Fibroblast of skin of left biceps (primary cell): ENCODE measurements around the gene SSNA1.

Source experiments
- DNase-seq, 2 experiments: peaks; one replicate each; pipeline ENCODE4 v3.0.0-alpha.2; 2013; ENCODE audit warnings: low read depth in 2 of 2

SSNA1 gene

DNA sequence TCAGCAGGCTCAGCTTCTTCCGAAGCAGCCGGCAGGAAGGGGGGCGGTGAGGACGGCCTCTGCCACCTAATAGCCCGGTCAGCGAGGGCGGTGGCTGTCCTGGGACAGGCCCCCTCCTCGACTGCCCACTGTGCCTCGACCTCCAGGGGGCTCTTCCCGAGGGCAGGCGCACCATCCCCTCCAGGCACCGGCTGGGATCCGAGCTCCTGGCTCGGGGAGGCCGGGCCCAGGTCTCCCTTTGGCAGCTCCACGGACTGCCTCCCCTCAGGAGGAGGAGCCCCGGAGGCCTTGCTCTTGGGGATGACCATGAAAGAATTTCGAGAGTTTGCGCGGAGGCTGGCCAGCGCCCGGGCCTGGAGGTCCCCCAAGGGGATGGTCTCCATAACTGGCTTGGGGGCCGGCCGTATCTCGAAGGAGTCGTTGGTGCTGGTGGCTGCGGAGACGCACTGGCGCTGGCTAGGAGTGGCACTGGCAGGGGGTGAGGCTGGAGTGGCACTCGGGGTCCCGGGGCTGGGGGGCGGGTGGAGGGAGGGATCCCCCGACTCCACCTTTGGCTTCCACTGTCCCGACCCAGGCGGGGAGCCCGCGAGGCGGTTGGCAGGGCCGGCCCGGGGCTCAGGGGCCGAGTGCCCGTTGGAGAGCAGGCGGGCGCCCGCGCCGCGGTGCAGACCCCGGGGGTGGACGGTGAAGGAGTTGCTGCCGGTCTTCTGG is 11.1 kb downstream of the SSNA1 start:
- DNase-seq, result no peak

DNA sequence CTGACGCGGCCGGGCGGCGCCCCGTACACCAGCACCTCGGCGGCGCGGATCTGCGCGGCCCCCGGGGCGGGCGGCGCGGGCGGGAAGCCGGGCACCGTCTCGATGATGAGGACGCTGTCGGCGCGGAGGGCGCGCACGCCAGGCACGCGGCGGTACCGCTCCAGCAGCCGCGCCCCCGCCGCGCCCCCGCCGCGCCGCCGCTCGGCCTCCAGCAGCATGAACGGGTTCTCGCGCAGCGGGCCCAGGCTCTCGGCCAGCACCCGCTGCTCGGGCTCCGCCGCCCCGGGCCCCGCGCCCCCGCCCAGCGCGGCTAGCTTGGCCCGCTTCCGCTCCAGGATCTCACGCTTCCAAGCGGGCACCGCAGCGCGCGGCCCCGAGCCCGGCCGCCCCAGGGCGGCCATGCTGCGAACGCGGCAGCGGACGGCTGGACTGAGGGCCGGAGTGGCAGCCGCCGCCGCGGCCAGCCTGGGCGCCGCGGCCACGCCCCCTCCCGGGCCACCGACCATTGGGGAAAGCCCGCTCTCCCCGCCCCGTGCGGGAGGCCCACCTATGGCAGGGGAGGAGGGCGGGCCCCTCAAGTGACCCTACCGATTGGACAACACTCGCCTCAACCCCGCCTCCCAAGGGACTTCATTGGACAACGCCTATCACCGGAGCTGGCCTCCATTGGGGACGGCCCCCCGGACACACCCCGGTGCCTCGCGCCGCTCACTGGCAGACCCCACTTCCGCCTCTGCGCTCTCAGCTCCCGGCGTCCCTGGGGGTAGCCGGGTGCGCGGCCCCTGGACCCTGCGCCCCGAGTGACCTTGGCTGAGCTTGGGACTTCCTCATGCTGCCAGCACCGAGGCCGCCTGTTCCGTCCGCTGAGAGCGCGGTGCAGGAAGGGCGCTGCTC is 12.1 kb downstream of the SSNA1 start, which contains the start of gene TPRN:
Gene TPRN, minus strand, starts transcription at position 431 of the 894 bp plus-strand sequence. Its CDS starts 30 bp downstream, at position 401.
- peak; percentile 98 for DNase-seq

DNA sequence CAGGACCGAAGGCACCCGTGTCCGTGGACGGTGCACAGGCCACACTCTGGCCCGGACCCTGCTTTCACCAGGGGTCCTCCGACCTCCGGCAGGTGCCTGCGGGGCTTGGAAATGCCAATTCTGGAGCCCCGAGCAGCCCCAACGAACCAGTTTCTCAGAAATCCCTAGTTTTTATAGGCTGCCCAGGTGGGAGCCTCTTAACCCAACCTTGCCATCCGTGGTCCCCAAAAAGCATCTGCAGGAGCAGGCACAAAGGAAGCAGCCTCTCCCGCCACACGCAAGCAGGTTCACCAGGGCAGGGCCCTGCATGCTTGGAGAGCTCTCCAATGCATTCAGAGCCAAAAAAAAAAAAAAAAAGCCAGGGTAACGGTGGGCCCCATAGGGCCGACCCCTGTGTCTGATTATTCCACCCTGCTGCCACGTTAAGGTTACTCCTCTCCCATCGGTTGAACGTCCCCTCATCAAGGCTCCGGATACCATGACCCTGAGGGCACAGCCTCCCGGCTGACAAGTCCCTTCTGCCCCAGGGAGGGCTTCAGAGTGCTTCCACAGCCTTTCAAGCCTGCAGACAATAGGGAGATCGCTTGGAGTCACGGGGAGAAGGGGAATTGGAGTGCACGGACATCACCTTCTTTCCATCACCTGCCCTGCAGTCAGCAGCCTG is 12.9 kb downstream of the SSNA1 start:
- DNase-seq, result no peak

DNA sequence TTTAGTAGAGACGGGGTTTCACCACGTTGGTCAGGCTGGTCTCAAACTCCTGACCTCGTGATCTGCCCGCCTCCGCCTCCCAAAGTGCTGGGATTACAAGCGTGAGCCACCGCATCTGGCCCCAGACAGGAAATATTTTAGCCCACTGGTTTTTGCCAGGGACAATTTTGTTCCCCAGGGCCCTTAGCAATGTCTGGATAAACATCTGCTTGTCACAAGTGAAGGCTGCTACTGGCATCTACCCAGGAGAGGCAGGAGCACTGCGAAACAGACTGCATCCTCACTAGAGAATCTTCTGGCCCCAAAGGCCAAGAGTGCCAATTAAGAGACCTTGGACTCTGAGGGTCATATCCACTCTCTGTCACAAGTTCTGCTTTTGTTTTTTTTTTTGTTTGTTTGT is 14.5 kb downstream of the SSNA1 start:
- no peak for DNase-seq

DNA sequence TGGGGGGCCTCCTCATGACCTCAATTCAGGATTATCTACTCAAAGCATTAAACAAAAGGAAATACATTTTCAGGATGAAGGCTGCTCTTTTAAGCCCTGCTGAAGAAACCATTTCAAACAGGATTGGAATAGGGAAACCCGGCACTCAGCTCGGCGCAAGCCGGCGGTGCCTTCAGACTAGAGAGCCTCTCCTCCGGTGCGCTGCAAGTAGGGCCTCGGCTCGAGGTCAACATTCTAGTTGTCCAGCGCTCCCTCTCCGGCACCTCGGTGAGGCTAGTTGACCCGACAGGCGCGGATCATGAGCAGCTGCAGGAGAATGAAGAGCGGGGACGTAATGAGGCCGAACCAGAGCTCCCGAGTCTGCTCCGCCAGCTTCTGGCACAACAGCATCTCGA is 16.3 kb downstream of the SSNA1 start:
- DNase-seq, result no peak

DNA sequence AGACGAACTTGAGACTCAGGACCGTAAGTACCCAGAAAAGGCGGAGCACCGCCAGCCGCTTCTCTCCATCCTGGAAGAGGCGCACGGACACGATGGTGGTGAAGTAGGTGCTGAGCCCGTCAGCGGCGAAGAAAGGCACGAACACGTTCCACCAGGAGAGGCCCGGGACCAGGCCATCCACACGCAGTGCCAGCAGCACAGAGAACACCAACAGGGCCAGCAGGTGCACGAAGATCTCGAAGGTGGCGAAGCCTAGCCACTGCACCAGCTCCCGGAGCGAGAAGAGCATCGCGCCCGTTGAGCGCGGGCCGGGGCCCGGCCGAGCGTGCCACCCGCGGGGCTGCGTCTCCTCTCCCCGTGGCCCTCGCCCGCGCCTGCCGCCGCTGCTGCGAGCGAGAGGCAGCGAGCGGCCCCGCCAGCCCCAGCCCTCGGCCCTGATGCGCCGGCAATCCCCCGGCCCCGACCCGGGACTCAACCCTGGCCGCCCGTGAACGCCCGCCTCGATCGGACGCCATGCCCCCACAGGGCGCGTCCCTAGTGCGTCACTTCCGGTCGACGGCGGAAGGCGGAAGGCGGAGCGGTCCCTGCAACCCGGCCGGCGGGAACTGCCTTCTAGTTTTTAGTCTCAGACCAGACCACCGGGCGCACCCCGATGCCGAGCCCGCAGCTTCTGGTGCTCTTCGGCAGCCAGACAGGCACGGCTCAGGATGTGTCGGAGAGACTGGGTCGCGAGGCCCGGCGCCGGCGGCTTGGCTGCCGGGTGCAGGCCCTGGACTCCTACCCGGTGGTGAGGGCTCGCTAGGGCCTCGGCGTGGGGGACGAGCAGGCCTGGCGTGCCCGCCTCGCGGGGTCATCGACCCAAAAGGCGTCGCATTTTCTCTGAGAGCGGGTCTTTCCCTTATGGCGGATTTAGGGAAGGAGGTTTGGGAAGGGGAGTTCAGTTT is 16.9 kb downstream of the SSNA1 start, which contains the start of the genes NDOR1 and TMEM203:
Gene NDOR1, plus strand, starts transcription at position 575 of the 944 bp plus-strand sequence. Its CDS starts 78 bp downstream, at position 653.
Gene TMEM203, minus strand, starts transcription at position 523 of the 944 bp plus-strand sequence. Its CDS starts 234 bp downstream, at position 289.
- DNase-seq, result peak; percentile 41 to 42

DNA sequence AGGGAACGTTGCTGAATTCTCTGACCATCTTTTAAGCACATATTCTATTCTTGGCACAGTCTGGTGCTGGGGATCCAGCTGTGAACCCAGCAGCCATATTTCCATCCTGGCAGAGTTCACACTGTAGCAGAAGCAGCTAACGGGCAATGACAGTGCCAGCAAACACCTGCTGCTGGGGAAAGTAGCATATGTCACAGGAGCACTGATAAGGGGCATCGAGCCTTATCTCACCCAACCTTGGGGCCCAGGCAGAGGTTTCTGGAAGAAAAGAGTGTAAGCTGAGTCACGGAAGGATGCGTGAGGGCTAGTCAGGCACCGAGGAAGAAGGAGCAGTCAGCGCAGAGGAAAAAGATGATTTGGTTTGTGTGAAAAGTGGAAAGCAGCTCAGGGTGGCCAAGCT is 18.1 kb downstream of the SSNA1 start:
- DNase-seq, result no peak

DNA sequence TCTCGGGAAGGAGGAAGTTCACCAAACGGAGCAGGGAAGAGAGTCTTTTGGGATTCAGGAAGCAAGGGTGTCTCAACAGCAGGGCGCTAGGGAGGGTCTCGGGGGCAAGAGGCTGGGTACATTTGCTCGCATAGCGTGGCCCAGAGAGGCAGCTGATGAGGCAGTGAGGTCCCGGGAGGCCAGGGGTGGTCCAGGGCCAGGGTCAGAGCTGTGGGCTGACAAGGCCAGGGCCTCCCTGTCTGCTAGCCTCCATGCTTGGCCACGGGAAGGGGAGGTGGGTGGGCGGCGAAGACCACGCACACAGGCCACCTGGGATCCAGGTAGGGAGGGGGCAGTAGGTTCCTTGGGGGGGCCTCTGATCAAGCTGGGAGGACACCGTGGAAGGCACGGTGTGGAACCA is 23.1 kb downstream of the SSNA1 start:
- DNase-seq, result no peak

DNA sequence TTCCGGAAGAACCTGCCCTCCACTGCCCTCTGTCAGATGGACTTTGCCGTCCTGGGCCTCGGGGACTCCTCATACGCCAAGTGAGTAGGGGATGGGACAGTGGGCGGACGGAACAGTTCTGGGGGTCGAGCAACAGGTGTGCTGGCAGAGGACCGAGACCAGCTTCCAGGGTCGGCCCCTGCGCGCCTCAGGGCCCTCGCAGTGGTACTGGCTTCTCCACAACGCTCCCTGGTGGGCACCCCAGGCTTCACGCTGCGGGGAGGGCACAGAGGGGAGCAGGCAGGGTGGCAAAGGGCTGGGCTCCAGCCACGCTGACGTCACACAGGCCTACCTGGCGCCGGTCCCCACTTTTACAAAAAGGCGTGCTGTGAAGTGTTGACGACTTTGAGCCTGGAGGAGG is 24.0 kb downstream of the SSNA1 start:
- DNase-seq, result no peak

DNA sequence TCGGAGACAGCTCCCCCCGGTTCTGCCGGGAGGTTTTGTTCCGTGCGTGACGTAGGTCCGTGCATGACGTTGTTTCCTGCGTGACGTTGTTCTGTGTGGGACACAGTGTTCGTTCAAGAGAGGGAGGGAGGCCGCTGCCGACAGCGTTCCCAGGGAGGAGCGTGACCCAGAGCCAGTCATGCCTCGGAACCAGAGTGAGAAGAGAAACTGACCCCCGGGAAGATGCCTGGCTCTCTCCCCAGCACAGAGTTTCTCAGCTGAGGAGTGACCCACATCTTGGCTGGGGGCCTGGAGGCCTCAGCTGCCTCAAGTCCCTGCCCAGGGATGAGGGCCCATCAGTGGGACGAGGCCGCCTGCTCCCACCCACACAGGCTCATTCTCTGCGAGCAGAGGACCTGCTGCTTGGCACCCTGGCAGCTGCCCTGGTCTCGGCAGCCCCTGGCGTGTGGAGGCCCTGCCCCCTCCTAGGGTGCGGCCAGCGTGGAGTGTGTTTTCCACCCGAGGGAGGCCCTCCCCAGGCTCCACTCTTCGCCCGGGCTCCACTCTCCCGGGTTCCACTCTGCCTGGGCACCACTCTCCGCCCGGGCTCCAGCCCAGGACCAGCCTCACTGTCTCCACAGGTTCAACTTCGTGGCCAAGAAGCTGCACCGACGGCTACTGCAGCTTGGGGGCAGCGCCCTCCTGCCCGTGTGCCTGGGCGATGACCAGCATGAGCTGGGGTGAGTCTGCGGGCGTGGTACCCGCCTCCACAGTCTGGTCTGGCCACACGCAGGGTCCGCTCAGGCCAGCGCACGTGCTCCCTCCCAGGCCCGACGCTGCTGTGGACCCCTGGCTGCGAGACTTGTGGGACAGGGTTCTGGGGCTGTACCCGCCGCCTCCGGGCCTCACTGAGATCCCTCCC is 24.9 kb downstream of the SSNA1 start:
- DNase-seq, result no peak

DNA sequence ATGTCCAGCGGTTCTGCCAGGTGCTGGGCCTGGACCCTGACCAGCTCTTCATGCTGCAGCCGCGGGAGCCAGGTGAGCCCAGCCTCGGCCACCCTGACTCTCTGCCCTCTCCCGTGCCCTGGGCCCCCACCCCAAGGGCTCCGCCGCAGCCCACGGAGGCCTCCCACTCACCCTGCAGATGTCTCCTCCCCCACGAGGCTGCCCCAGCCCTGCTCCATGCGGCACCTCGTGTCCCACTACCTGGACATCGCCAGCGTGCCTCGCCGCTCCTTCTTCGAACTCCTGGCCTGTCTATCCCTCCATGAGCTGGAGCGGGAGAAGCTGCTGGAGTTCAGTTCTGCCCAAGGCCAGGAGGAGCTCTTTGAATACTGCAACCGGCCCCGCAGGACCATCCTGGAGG is 26.1 kb downstream of the SSNA1 start:
- DNase-seq, result no peak

DNA sequence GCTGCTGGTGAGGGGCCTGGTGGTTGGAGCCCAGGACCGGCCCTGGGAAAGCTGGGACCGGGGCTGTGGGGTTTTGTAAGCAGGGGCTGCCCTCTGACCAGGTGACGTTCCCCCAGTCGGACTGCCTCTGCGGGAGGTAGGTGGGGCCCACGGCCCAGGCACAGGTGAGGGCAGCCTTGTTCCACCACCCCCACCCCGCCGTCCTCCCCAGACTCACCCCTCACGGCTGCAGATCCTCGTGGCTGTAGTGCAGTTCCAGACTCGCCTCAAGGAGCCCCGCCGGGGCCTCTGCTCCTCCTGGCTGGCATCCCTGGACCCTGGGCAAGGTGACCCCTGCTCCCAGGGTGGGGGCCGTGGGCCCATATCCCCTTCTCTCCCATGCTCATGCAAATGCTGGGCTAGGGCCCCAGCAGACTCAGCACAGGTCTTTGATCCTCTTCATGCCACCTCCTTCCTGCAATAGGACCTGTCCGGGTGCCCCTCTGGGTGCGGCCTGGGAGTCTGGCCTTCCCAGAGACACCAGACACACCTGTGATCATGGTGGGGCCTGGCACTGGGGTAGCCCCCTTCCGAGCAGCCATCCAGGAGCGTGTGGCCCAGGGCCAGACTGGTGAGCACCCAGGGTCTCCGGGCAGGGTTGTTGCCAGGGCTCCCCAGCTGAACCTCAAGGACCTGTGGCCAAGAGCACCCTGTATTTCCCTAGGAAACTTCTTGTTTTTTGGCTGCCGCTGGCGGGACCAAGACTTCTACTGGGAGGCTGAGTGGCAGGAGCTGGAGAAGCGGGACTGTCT is 26.9 kb downstream of the SSNA1 start:
- DNase-seq, result no peak

DNA sequence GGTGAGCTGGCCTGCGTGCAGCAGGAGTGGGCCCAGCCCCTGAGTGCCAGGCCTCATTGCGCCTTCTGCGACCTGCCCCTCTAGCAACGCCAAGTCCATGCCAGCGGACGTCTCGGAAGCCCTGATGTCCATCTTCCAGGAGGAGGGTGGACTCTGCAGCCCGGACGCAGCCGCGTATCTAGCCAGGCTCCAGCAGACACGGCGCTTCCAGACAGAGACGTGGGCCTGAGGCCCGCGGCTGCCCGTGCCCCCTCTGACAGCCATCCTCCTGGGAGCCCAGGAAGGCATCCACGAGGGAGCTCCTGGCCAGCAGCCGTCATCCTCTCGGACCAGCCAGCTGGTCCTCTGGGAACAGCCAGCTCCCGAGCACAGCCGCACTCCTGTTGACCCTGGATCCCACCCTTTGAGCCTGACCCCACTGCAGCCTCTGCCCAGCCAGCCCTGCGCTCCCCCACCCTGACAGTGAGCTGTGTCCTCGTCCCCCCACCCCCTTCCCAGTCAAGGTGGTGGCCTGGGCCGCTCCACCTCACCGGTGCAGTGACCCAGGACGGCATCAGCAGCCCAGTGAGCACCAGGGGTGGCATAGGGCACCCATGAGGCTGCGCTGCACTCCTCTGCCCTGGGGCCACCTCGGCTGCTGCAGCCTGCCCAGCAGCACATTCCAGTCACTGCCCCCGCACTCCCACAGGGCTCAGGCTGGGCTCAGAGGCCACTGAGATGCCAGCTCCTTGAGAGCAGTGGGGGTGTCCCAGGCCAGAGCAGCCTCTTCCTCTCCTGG is 27.9 kb downstream of the SSNA1 start:
- no peak for DNase-seq

DNA sequence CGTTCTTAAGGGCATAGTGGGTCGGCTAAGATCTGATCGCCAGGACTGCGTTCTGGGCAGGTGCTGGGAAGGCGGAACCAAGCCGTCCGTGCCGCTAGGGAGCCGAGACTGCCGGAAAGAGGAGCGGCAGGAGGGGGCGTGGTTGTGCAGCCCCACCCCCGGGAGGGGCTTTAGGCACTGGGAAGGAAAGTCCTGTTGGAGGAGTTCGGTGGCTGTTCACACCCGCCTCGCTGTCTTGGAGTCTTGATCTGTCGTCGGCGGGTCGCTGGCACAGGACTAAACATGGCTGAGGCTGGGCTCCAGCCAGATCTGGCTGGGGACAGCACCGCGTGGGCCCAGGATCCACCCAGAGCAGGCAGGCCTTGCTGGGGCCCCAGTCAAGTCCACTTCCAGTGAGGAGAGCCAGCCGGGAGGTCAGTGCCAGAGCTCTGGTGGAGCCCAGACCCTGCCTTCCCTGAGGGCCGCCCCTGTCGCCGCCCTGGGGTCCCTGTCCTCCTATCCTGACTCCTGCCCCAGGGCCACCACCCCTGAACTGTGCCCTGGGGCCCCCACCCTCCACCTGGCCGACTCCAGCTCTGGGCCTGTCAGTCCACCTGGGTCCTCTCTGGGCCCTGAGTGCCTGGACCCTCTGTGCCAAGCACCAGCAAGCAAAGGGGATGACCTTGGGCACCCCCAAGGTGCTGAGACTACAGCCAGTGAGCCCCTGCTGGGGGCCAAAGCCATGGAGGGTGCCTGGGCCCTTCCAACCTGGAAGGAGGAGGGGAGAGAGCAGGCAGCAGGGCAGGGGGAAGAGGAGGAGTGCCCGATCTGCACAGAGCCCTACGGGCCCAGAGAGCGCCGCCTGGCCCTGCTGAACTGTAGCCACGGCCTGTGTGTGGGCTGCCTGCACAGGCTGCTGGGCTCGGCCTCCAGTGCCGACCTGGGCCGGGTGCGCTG is 29.1 kb downstream of the SSNA1 start:
- no peak for DNase-seq

DNA sequence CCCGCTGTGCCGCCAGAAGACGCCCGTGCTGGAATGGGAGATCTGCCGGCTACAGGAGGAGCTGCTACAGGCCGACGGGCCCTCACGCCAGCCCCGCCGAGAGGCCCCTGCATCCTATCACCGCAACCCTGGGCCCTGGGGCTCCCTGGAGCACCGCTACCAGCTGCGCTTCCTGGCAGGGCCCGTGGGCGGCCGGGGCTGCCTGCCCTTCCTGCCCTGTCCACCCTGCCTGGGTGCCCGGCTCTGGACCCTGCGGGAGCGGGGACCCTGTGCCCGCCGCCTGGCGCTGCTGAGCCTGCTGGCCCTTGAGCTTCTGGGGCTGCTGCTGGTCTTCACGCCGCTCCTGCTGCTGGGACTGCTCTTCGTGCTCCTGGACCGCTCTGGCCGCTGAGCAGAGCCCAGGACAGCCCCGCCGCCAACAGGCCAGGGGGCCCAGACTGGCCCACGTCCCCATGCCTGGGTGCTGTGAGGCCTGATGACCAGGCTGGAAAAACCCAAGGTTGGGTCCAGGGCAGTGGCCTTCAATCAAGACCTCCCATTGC is 29.8 kb downstream of the SSNA1 start:
- no peak for DNase-seq

DNA sequence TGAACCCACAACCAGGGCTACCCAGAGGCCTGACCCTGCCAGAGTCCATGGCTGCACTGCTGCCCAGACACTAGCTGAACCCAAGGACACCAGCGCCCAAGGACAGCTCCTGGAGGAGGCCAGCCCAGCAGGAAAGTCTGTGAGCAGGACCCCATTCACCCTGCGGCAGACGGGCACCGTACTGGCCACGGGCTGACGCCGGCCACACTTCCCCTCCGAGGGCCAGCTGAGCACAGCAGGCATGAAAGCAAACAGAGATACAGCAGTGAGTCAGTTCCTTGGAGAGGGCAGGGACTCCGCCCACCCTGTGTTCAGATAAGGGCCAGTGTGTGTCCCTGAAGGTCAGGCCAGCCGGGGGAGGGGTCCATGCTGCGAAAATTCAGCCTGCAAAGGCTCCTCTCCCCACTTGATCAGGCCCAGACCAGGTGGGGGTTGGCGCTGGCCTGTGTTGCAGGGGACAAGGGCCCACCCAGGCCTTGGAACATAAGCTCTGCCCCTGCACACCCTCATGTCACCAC is 30.3 kb downstream of the SSNA1 start:
- no peak for DNase-seq
